ENCODE data around the gene CDH4.

CDH4 gene

GRCh38 chr20:61664556-61665320, 412.7 kb downstream of the CDH4 start:
- Histone ChIP-seq H3K27ac (ENCODE audit: low read length) (no peak overlapping the region), H4K20me1 (ENCODE audit: insufficient read depth, low read length) (peaks cover 10% of the 10 kb centered on the region; the same call in 1 of the 2 replicates), H3K36me3 (ENCODE audit: insufficient read depth, low read length) (no peaks in the 10 kb centered on the region), H3K9ac (ENCODE audit: low read depth, low read length) (no peak overlapping the region), H2AFZ (ENCODE audit: low read depth, low read length) (no peak overlapping the region), H3K79me2 (ENCODE audit: insufficient read depth, low read length) (no peaks in the 10 kb centered on the region), H3K27me3 (ENCODE audit: insufficient read depth, low read length, poor library complexity) (peaks cover 7% of the 10 kb centered on the region), H3K4me3 (ENCODE audit: low read depth in 1 of 2, low read length in 2 of 2) (no peak overlapping the region), H3K4me1 (ENCODE audit: insufficient read depth, low read length) (no peaks in the 10 kb centered on the region), H3K9me3 (ENCODE audit: insufficient read depth, low read length, severe bottlenecking) (no peaks in the 10 kb centered on the region), H3K4me2 (ENCODE audit: insufficient read depth, low read length) (no peak overlapping the region)
- DNase-seq: no peak
- ATAC-seq (ENCODE audit: insufficient read depth, low read depth): no peak
- TF ChIP-seq, protein P1, sequence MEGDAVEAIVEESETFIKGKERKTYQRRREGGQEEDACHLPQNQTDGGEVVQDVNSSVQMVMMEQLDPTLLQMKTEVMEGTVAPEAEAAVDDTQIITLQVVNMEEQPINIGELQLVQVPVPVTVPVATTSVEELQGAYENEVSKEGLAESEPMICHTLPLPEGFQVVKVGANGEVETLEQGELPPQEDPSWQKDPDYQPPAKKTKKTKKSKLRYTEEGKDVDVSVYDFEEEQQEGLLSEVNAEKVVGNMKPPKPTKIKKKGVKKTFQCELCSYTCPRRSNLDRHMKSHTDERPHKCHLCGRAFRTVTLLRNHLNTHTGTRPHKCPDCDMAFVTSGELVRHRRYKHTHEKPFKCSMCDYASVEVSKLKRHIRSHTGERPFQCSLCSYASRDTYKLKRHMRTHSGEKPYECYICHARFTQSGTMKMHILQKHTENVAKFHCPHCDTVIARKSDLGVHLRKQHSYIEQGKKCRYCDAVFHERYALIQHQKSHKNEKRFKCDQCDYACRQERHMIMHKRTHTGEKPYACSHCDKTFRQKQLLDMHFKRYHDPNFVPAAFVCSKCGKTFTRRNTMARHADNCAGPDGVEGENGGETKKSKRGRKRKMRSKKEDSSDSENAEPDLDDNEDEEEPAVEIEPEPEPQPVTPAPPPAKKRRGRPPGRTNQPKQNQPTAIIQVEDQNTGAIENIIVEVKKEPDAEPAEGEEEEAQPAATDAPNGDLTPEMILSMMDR (IDR thresholded peaks at IDR 0.05; ENCODE audit: borderline replicate concordance, extremely low read depth, low read length, poor library complexity, severe bottlenecking): no peak
- no peak for TF ChIP-seq EZH2 (IDR thresholded peaks at IDR 0.05; ENCODE audit: borderline replicate concordance, low read depth, low read length, severe bottlenecking)

DNA sequence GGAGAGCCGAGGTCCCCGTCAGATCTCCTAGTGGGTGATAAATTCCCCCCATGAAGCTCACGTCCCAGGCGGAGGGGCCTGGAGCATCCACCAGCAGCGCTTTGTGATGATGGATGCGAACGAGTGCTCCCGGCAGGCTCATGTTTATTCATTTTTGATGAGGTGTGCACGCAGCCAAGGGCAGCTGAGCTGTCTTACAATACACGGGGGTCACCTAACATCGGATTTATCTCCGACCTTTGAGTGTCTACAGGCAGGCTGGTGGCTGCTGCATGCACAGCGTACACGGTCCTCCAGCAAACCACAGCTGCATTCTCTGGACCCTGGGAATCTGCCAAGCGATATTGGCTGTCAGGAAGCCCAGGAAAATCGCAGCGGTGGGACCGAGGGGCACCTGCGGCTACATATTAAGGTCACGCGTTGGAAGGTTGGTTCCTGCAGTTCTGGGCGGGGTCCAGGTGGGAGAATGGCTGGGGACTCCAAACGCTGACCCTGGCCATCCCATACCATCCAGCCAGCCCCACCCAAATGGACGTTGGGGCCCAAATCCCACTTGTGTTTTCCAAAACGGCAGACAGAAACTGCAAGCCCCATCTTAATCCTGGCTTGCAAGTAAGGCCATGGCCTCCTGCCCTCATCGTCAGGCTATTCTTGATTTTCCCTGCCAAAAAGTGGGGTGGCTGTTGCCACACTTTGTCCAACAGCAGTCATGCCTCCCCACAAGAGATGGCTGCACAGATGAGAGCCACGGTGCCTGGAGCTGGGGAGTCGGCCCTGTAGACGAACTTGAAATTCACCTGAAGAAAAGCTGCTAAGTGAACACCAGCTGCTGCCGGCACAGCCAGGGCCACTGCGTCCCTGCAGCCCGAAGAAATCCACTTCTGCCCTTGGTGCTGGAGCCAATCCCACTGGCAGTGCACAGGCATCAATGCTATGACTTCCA, 413.7 kb downstream of the CDH4 start:
- DNase-seq: no peak
- no peak for ATAC-seq (ENCODE audit: insufficient read depth, low read depth)
- H3K4me3 ChIP-seq (ENCODE audit: low read depth in 1 of 2, low read length in 2 of 2): no peak overlapping the region
- no peaks in the 10 kb centered on the region for H3K9me3 ChIP-seq (ENCODE audit: insufficient read depth, low read length, severe bottlenecking)
- H3K4me2 ChIP-seq (ENCODE audit: insufficient read depth, low read length): no peak overlapping the region
- no peaks in the 10 kb centered on the region for H3K79me2 ChIP-seq (ENCODE audit: insufficient read depth, low read length)
- peaks cover 7% of the 10 kb centered on the region for H3K27me3 ChIP-seq (ENCODE audit: insufficient read depth, low read length, poor library complexity)
- H3K9ac ChIP-seq (ENCODE audit: low read depth, low read length): no peak overlapping the region
- TF ChIP-seq, protein P1 (IDR thresholded peaks at IDR 0.05; ENCODE audit: borderline replicate concordance, extremely low read depth, low read length, poor library complexity, severe bottlenecking): no peak
- TF ChIP-seq EZH2 (IDR thresholded peaks at IDR 0.05; ENCODE audit: borderline replicate concordance, low read depth, low read length, severe bottlenecking): no peak
- no peaks in the 10 kb centered on the region for H3K4me1 ChIP-seq (ENCODE audit: insufficient read depth, low read length)
- no peaks in the 10 kb centered on the region for H3K36me3 ChIP-seq (ENCODE audit: insufficient read depth, low read length)
- no peak overlapping the region for H3K27ac ChIP-seq (ENCODE audit: low read length)
- H4K20me1 ChIP-seq (ENCODE audit: insufficient read depth, low read length): peaks cover 14% of the 10 kb centered on the region
- no peak overlapping the region for H2AFZ ChIP-seq (ENCODE audit: low read depth, low read length)

GRCh38 chr20:61666471-61666832, 414.4 kb downstream of the CDH4 start:
- H2AFZ ChIP-seq (ENCODE audit: low read depth, low read length): no peak overlapping the region
- H3K4me2 ChIP-seq (ENCODE audit: insufficient read depth, low read length): no peak overlapping the region
- H3K4me3 ChIP-seq (ENCODE audit: low read depth in 1 of 2, low read length in 2 of 2): no peak overlapping the region
- TF ChIP-seq EZH2 (IDR thresholded peaks at IDR 0.05; ENCODE audit: borderline replicate concordance, low read depth, low read length, severe bottlenecking): no peak
- TF ChIP-seq, protein P1 (IDR thresholded peaks at IDR 0.05; ENCODE audit: borderline replicate concordance, extremely low read depth, low read length, poor library complexity, severe bottlenecking): no peak
- no peaks in the 10 kb centered on the region for H3K36me3 ChIP-seq (ENCODE audit: insufficient read depth, low read length)
- ATAC-seq (ENCODE audit: insufficient read depth, low read depth): no peak
- no peaks in the 10 kb centered on the region for H3K9me3 ChIP-seq (ENCODE audit: insufficient read depth, low read length, severe bottlenecking)
- DNase-seq: no peak
- H3K27ac ChIP-seq (ENCODE audit: low read length): no peak overlapping the region
- H3K79me2 ChIP-seq (ENCODE audit: insufficient read depth, low read length): no peaks in the 10 kb centered on the region
- peaks cover 14% of the 10 kb centered on the region for H4K20me1 ChIP-seq (ENCODE audit: insufficient read depth, low read length)
- no peak overlapping the region for H3K9ac ChIP-seq (ENCODE audit: low read depth, low read length)
- H3K27me3 ChIP-seq (ENCODE audit: insufficient read depth, low read length, poor library complexity): peaks cover 7% of the 10 kb centered on the region
- no peaks in the 10 kb centered on the region for H3K4me1 ChIP-seq (ENCODE audit: insufficient read depth, low read length)
